HFF-Myc (cell line): ENCODE data around the gene WDR75.
A peak's percentile ranks its signal among the peaks of the same experiment; 100 is the strongest.

Source experiments
- DNase-seq: peaks from one replicate; pipeline ENCODE4 v3.0.0-alpha.2; 2011; ENCODE audit warnings: low read depth; ENCODE audit errors: extremely low read depth
- H3K4me3 ChIP-seq: replicated peaks from 2 replicates; pipeline ENCODE4 v1.5.1; 2011; ENCODE audit warnings: low read depth, mild to moderate bottlenecking, control low read depth, low read length
- TF ChIP-seq, protein P1 (sequence below): IDR thresholded peaks from 2 replicates; pipeline ENCODE4 v1.5.1; 2012; ENCODE audit warnings: mild to moderate bottlenecking, low read depth, low read length, control low read depth; ENCODE audit errors: missing control alignments

Gene WDR75

DNA sequence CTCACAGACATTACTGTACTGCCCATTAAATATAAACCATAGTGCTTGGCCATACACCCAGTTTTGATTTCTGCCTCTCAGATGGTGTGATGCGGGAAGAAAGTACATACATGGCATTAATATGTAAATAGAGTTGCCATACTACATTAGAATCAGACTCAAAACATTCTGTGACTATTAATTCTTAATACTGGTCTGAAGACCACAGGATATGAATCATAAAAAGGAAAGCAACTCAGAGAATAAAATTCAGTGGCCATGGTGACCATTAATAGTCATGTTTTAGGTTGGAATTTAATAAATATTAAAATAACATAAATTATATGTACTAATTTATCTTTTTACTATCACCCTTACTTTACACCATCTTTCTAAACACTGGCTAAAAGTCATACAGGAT lies 33.0 kb upstream of the WDR75 start:
- DNase-seq = no peak
- no peak overlapping the region for H3K4me3 ChIP-seq
- TF ChIP-seq, protein P1, sequence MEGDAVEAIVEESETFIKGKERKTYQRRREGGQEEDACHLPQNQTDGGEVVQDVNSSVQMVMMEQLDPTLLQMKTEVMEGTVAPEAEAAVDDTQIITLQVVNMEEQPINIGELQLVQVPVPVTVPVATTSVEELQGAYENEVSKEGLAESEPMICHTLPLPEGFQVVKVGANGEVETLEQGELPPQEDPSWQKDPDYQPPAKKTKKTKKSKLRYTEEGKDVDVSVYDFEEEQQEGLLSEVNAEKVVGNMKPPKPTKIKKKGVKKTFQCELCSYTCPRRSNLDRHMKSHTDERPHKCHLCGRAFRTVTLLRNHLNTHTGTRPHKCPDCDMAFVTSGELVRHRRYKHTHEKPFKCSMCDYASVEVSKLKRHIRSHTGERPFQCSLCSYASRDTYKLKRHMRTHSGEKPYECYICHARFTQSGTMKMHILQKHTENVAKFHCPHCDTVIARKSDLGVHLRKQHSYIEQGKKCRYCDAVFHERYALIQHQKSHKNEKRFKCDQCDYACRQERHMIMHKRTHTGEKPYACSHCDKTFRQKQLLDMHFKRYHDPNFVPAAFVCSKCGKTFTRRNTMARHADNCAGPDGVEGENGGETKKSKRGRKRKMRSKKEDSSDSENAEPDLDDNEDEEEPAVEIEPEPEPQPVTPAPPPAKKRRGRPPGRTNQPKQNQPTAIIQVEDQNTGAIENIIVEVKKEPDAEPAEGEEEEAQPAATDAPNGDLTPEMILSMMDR = no peak

DNA sequence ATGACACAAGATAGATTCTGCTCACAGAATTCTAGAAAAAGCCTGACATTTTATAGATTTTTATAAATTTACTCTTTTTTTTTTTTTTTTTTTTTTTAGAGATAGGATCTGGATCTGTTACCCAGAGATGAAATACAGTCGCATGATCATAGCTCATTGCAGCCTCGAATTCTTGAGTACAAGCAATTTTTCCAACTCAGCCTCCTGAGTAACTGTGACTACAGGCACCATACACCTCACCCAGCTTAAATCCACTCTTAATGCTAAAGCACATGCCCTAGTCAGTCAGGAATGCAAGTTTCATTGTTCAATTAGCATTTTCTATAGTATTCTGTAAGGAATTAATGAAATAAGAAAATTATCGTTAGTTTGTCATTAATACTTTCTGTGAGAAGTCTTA lies 32.1 kb upstream of the WDR75 start:
- no peak for DNase-seq
- H3K4me3 ChIP-seq = no peak overlapping the region
- TF ChIP-seq, protein P1 = no peak

DNA sequence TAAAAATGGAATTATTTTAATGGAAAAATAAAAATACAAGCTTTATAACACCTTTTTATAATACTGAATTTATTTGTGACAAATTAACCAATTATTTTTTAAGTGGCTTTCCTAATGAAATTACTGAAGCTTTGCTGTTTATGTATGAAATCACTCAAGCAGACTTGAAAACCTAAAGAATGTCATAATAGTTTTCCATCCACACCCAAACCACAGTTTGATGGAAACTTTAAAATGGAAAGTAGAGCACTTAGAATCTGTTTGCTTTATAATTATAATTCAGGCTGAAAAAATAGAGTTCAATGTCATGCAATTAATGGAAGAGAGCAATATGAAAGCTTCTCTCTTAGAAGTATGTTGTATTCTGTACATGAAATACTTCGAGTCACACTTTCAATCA lies 31.6 kb upstream of the WDR75 start:
- TF ChIP-seq, protein P1 = no peak
- H3K4me3 ChIP-seq = no peak overlapping the region
- no peak for DNase-seq

DNA sequence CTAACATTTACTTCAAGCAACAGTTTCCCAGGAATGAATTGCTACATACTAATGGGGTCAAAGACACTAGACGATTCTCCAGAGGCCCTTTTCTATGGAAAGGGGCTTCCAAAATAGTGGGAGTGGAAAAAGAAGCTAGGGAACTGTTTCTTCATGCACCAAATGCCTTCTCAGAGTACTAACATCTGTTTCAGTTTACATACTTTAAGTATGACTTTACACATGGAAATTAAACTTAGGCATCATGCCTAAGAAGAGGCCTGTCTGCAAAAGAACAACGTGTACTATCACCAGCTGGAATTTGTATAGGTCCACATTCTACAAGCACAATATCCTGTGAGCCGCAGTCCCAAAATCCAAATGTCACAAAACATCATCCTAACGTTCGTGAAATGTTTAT lies 29.4 kb upstream of the WDR75 start:
- TF ChIP-seq, protein P1 = no peak
- DNase-seq = peak; percentile 76
- no peak overlapping the region for H3K4me3 ChIP-seq

DNA sequence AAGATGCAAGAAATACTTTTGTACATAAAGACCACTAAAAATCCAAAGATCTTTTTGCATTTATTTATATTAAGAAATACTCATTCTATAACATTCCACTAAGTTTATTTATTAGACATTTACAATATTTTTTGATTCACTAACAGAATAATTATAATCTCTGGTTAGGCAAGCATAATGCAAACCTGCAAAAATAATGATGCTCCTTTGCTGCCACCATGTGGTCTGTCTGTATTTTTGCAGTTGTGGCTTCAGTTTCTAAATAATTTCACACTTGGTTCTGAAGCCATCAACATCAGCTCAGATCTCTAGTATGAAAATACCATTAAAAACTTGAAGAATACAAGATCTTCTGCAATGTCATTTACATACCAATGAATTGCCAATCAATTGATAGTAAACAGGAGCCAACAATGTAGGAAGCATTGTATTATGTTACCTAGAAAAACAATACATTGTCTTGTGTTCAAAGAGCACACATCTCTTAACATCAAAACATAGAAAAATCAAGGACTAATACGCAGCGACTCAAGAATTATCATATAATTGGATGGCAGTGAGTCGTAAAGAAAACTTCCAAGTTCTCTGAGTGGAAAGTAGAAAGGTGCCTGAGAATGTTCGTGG lies 28.8 kb upstream of the WDR75 start:
- DNase-seq = no peak
- no peak overlapping the region for H3K4me3 ChIP-seq
- TF ChIP-seq, protein P1 = peak; percentile 52

DNA sequence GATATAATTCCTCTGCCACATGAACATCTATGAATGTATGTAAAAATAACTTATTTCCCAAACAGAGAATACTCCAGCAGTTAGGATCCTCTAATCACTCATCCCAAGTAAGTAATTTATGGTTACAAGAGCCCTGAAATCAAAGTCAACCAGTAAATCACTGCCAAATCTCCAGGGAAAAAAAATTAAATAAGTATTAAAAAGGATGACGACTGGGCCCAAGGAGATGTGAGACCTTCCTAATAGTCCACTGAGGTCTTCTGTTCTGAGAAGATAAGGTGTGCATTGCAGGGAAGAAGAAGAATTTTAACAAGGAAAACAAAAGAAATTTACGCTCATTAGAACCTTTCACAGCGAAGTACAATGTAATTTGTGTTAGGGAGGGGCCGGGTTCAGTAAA lies 28.0 kb upstream of the WDR75 start:
- no peak for DNase-seq
- H3K4me3 ChIP-seq = no peak overlapping the region
- TF ChIP-seq, protein P1 = no peak

DNA sequence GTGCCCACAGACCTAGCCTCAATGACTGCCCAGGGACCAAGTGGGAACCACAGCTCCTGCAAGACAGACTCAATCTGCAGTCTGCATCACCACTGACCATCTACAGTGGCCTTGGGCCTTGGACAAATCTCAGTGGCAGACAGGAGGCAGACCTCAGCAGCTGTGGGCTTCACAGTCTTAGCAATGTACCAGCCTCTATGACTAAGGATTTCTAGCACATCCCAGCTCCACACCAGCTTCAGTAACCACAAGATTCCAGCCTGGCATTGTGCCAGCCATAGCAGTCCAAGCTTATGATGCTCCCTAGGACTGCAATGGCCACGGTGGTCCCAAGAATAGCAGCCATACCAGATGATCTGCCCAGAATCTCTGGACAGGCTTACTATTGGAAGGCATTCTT lies 19.6 kb upstream of the WDR75 start:
- H3K4me3 ChIP-seq = no peak overlapping the region
- peak; percentile 65 for DNase-seq
- TF ChIP-seq, protein P1 = peak; percentile 7
